OCI-M1 (cell line): ENCODE measurements around the gene HSFX3.
"Not testable (repeated sequence)": the region's sequence is repeated elsewhere in the genome, so short reads cannot be mapped to it uniquely, and the experiment has no call there.

Source experiments
- DNase-seq: peaks from one replicate; lab custom pipeline; 2025; lab: John Stamatoyannopoulos, UW

The HSFX3 gene, protein sequence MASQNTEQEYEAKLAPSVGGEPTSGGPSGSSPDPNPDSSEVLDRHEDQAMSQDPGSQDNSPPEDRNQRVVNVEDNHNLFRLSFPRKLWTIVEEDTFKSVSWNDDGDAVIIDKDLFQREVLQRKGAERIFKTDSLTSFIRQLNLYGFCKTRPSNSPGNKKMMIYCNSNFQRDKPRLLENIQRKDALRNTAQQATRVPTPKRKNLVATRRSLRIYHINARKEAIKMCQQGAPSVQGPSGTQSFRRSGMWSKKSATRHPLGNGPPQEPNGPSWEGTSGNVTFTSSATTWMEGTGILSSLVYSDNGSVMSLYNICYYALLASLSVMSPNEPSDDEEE

DNA sequence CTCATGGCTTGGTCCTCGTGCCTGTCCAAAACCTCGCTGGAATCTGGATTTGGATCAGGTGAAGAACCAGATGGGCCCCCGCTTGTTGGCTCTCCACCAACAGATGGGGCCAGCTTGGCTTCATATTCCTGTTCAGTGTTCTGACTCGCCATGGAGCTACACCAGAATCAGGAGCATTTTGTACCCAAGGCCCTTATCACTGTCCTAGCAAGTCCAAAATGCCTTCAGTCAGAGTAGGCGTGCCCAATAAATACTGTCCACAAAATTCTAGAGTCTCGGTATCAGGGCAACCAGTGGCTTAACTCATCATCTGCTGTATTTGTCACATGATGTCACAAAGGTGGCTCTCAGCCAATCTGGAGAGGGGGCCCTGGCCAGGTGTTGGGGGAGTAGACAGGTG lies at the start of gene HSFX3:
HSFX3 (minus strand) TSS at position 224 of the 400 bp plus-strand sequence; CDS start at position 152, 72 bp downstream.
- DNase-seq, result not testable (repeated sequence)

DNA sequence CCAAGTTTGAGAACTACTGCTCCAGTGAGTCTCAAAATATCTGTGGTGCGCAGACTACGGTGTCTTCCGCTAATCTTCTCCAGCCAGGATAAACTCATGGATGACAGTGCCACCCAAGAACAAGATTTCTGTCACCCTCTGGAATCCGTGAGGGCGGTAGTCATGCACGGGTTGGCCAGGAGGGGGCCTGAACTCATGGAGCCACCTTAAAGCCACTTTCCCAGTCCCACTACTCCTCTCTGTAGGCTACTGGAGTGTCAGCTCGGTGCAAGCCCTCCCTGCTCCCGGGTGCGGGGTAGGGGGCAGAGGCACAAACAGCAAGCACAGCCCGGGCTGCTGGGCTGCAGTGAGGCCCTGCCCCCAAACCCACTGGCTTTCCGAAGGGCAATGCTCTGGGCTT lies 48.9 kb upstream of the HSFX3 start:
- not testable (repeated sequence) for DNase-seq

DNA sequence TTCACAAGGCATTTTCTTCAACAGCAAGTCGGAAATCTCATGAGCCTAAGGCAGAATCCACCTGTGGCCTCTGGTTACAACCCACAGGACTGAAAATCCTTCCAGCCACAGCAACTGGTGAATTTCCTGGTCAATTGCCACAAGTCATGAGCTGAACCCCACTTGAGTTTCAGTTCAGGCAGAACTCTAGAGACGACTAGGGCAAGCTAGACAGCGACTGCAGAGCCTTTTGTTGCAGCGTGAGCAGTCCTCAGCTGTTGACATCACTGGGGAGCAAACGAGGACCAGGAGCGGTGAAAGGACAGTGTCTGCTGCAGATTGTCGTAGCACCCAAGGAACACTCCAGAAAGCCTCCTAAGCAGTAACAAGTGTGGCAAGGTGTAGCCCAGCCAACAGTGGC lies 46.2 kb upstream of the HSFX3 start:
- not testable (repeated sequence) for DNase-seq

DNA sequence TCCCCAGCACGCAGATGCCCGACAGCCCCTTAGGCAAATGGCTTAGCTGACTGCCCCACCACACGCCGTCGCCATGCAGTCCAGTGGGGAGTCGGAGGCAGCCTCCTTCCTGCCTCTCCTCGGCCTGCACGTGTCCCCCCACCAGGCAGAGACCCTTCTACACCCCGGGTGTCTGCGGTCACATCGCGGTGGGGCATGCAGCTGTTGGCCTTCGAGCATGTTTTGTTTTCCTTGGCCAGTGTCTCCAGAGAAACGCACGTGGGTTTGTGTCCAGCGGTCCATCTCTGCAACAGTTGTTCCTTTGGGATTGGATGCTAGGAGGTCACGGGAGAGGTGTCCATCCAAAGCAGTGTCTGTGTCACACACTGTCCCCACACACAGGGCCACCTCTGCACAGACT lies 45.5 kb upstream of the HSFX3 start, which contains the start of gene HSFX2:
HSFX2 (minus strand) TSS at position 101 of the 400 bp plus-strand sequence. CDS start 614 bp downstream, outside the sequence.
- not testable (repeated sequence) for DNase-seq

DNA sequence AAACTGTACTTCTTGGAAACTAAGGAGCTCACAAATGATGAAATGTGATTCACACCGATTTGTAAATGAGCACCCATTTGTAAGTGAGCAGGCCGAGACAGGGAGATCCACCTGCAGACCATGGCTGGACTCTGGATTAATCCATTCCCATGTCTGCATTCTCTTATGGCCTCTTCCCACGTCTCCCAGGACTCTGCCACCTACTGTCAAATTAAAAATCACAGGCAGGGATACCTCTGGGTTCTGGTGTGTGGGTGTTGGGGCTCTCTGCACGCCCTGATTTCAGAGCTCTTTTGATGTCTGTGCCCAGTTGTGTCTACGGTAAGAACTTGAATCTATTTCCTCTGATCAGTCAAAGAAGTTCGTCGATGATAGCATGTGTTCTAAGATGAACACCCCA lies 41.3 kb upstream of the HSFX3 start:
- not testable (repeated sequence) for DNase-seq

DNA sequence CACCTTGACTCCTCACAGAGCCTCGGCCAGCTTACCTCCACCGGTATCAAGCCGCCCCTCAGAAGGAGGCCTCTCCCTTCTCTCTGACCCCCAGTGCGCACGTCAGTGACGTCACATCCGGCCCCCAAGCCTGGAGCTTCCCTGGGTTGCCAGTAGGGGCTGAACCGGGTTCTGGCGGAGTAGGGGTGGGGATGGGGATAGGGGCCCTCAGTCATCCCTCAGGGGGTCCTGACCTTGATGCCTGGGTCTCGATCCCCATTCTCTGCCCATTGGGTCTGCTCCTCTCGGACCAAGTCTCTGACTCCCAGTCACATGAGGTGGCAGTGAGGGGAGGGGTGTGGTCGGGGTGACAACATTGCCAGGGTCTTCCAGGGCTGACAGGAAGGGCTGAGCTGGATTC lies 37.6 kb upstream of the HSFX3 start, which contains the start of gene MAGEA9B:
MAGEA9B (minus strand) TSS at position 101 of the 400 bp plus-strand sequence. CDS start 4,280 bp downstream, outside the sequence.
- DNase-seq, result not testable (repeated sequence)

- not testable (repeated sequence) for DNase-seq
Measured at GRCh38 chrX:149585631-149586030, 35.9 kb upstream of the HSFX3 start.

GRCh38 chrX:149573456-149573855 lies 23.7 kb upstream of the HSFX3 start:
- not testable (repeated sequence) for DNase-seq

GRCh38 chrX:149572743-149573142 lies 23.0 kb upstream of the HSFX3 start:
- peak; percentile 49 for DNase-seq

DNA sequence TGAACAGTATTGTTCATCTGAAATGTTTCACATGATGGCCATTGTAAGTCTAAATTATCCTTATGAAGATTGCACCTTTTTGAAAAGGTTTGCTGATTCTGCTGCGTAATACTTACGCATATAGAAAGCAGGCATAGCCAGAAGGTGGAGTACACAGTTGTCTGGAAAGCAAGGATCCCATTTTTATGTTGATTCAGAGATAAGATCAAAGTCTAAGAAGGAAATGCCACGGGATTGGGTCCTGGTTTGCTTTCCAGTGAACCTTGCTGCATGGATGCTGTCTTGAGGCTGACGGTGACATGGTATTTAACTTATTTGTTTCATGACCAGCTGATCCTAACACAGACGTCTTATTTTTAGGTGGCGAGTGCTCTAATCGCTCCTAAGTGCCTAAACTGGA lies 22.0 kb upstream of the HSFX3 start:
- DNase-seq, result no peak

GRCh38 chrX:149570668-149571067 lies 20.9 kb upstream of the HSFX3 start:
- DNase-seq, result peak; percentile 2

DNA sequence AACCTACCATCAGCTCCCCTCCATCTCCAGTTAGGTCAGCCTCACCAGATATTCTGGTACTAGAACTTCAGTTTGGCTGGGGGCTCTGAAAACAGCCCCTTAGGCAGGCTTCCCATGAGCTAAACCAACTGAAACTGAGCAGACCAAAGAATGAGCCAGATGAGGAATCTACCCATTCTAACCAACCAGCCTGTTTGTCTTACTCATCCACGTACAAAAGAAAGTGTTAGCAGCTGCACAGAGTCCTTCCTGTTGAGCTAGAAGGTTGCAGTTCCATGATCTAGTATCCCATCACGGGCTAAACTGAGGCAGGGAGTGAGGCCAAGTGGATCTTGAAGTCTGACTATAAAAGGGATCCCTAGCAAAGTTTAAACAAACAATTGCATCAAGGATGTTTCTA lies 20.0 kb upstream of the HSFX3 start:
- DNase-seq, result no peak

DNA sequence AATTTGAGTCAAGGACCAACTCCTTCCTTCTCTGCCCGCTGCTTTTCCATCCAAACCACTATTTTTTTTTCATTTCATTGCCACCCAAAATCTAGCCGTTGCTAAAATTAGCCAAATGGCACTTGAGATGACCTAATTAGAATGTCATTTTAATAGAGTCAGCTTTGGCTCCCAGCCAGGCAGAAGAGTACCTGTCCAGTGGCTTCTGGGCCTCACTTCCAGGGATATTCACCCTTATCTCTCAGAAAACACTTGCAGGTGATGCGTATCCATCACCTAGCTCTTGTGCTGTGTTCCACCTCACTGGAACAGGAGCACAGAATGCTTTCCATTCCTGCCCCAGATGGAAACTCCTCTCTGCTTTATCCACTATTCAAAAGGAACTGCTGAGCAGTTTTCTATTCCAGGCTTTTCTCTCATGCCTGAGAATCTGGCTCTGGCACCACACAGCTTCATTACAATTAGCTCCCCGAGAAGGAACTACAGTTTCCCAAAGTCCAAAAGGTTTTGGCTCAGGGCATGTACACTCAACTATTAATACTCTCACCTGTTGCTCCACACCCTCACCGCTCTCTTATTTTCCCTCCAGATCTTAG lies 19.1 kb upstream of the HSFX3 start:
- no peak for DNase-seq

- no peak for DNase-seq
Measured at GRCh38 chrX:149567621-149568417, 18.1 kb upstream of the HSFX3 start.

- no peak for DNase-seq
Measured at GRCh38 chrX:149563359-149563758, 13.6 kb upstream of the HSFX3 start.

- not testable (repeated sequence) for DNase-seq
Measured at GRCh38 chrX:149555251-149555650, 5.5 kb upstream of the HSFX3 start.

DNA sequence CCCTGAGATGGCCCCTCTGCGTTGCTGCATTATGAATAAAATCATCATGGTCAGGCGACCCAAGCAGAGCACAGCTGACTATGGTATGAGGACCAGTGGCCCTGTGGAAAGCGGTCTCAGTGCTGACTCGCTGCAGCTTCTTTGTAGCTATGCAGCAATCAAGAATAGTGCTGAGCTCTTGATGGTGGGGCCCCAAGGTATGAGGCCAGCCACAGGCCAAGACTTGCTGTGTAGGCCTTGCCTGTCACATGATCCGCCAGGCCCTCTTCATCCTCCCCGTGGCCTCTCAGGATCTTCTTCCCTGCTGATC lies 2.2 kb upstream of the HSFX3 start:
- not testable (repeated sequence) for DNase-seq

- not testable (repeated sequence) for DNase-seq
Measured at GRCh38 chrX:149551245-149551938, 1.7 kb upstream of the HSFX3 start.

DNA sequence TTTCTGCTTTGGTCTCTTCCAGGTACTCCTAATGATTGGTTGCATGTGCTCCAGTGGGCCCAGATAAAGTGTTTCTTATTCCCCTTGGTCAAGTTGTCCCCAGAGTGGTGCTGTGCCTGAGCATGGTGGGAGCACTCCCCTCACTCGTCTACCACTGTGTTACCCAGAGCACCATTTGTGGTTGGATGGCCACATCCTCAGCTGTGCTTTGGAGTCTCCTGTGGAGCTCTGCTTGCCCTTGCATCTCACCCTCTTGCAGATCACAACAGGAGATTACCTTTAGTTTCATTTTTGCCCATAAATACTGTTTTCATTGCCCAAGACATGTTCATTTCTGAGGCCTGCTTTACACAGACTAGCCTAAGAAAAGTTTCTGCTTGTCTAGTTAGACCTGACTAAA lies 730 bp upstream of the HSFX3 start:
- DNase-seq, result not testable (repeated sequence)

GRCh38 chrX:149547782-149548181 lies 1.9 kb downstream of the HSFX3 start:
- not testable (repeated sequence) for DNase-seq

- not testable (repeated sequence) for DNase-seq
Measured at GRCh38 chrX:149546962-149547361, 2.8 kb downstream of the HSFX3 start.
